ENCODE measurements around the gene DYNLT1. TPM values are rescaled to one million over a fixed set of nuclear protein-coding genes. Genes with fewer than 3 reads are reported as not detected.

Gene DYNLT1
- total and polyA plus RNA-seq, 2 of the 13 experiments (the other 11 are each of a cell fraction or from before 2014, with no cell fraction given): 108 to 171 TPM

- TF ChIP-seq TOE1 (CRISPR knock-in tag; IDR thresholded peaks at IDR 0.05) (no peak), PLSCR1 (CRISPR knock-in tag; IDR thresholded peaks at IDR 0.05; ENCODE audit: borderline replicate concordance) (no peak), ZNF777 (CRISPR knock-in tag; IDR thresholded peaks at IDR 0.05) (peak; percentile 46), ZNF597 (CRISPR knock-in tag; IDR thresholded peaks at IDR 0.05) (no peak), ZNF550 (CRISPR knock-in tag; IDR thresholded peaks at IDR 0.05; ENCODE audit: borderline replicate concordance) (no peak; the same call in 1 of the 2 replicates), FOXK2 (IDR thresholded peaks at IDR 0.05) (no peak; the same call in 1 of the 2 replicates), PRDM4 (CRISPR knock-in tag; IDR thresholded peaks at IDR 0.05; ENCODE audit: borderline replicate concordance) (peak; percentile 70; the same call in 1 of the 2 replicates), PLRG1 (conservative IDR thresholded peaks at IDR 0.05) (no peak), ZNF503 (CRISPR knock-in tag; IDR thresholded peaks at IDR 0.05) (peak; percentile 60; the same call in 1 of the 2 replicates), ZNF670 (CRISPR knock-in tag; IDR thresholded peaks at IDR 0.05; ENCODE audit: borderline replicate concordance) (peak; percentile 83; the same call in 1 of the 2 replicates), SRY (CRISPR knock-in tag; IDR thresholded peaks at IDR 0.05) (no peak; the same call in 1 of the 2 replicates), TRAFD1 (CRISPR knock-in tag; IDR thresholded peaks at IDR 0.05; ENCODE audit: borderline replicate concordance) (no peak), ZKSCAN8 (CRISPR knock-in tag; IDR thresholded peaks at IDR 0.05; ENCODE audit: borderline replicate concordance) (no peak), ZNF432 (CRISPR knock-in tag; IDR thresholded peaks at IDR 0.05; ENCODE audit: borderline replicate concordance) (no peak), SP1 (IDR thresholded peaks at IDR 0.05) (no peak), SP1 (CRISPR knock-in tag; IDR thresholded peaks at IDR 0.05) (peak; percentile 76), ARID2 (CRISPR knock-in tag; IDR thresholded peaks at IDR 0.05; ENCODE audit: borderline replicate concordance) (peak; percentile 80; the same call in 1 of the 2 replicates), PBX3 (CRISPR knock-in tag; IDR thresholded peaks at IDR 0.05; ENCODE audit: borderline replicate concordance) (0 out of 2 replicates have a peak, but pooled peaks have one; percentile 61), ZNF773 (CRISPR knock-in tag; IDR thresholded peaks at IDR 0.05; ENCODE audit: borderline replicate concordance) (peak; percentile 59; the same call in 1 of the 2 replicates), PHF21A (CRISPR knock-in tag; IDR thresholded peaks at IDR 0.05) (no peak)
Observed at GRCh38 chr6:158644231-158645063, at the start of gene DYNLT1 (continued).
